Trophoblast cell (in vitro differentiated cells and primary cell): ENCODE data around the gene LRRC1.

Experiments
- DNase-seq, 2 donors: peaks; one replicate each; pipeline ENCODE4 v3.0.0-alpha.2; 2016
- H2AFZ ChIP-seq: 2 replicates; pipeline ENCODE4 v1.6.1; 2013; ENCODE audit warnings: low read length, moderate library complexity, mild to moderate bottlenecking; ENCODE audit not compliant: insufficient read depth, poor library complexity
- H2AK5ac ChIP-seq: 2 replicates; pipeline ENCODE4 v1.6.1; 2013; ENCODE audit warnings: mild to moderate bottlenecking, low read length
- H2BK120ac ChIP-seq: 2 replicates; pipeline ENCODE4 v1.6.1; 2013; ENCODE audit warnings: low read length, mild to moderate bottlenecking, moderate library complexity; ENCODE audit not compliant: insufficient read depth, poor library complexity
- H2BK12ac ChIP-seq: 2 replicates; pipeline ENCODE4 v1.6.1; 2013; ENCODE audit warnings: mild to moderate bottlenecking, low read length, moderate library complexity
- H2BK5ac ChIP-seq: 2 replicates; pipeline ENCODE4 v1.6.1; 2013; ENCODE audit warnings: low read length, low read depth, moderate library complexity, mild to moderate bottlenecking; ENCODE audit not compliant: poor library complexity
- H3K14ac ChIP-seq: 2 replicates; pipeline ENCODE4 v1.6.1; 2013; ENCODE audit warnings: mild to moderate bottlenecking, low read length
- H3K18ac ChIP-seq: 2 replicates; pipeline ENCODE4 v1.6.1; 2013; ENCODE audit warnings: mild to moderate bottlenecking, low read length
- H3K23ac ChIP-seq: 2 replicates; pipeline ENCODE4 v1.6.1; 2013; ENCODE audit warnings: low read length
- H3K27ac ChIP-seq: 2 replicates; pipeline ENCODE4 v1.5.1; 2013; ENCODE audit warnings: low read depth, mild to moderate bottlenecking, inconsistent platforms, low read length, moderate library complexity
- H3K27me3 ChIP-seq: 2 replicates; pipeline ENCODE4 v1.6.1; 2013; ENCODE audit warnings: inconsistent platforms, mild to moderate bottlenecking, low read length, moderate library complexity; ENCODE audit not compliant: insufficient read depth
- H3K36me3 ChIP-seq, 2 experiments: 1 replicate in 1 of 2; 2 replicates in 1 of 2; pipeline ENCODE4 v1.6.1; 2013; ENCODE audit warnings: low read length in 2 of 2, mild to moderate bottlenecking in 2 of 2, moderate library complexity in 1 of 2; ENCODE audit not compliant: insufficient read depth in 2 of 2, control insufficient read depth in 1 of 2
- H3K4ac ChIP-seq: 2 replicates; pipeline ENCODE4 v1.6.1; 2013; ENCODE audit warnings: low read depth, mild to moderate bottlenecking, low read length, moderate library complexity
- H3K4me1 ChIP-seq, 2 experiments: 1 replicate in 1 of 2; 2 replicates in 1 of 2; pipeline ENCODE4 v1.6.1; 2013; ENCODE audit warnings: low read length in 2 of 2, mild to moderate bottlenecking in 2 of 2, moderate library complexity in 1 of 2; ENCODE audit not compliant: insufficient read depth in 2 of 2, control insufficient read depth in 1 of 2
- H3K4me2 ChIP-seq: 2 replicates; pipeline ENCODE4 v1.6.1; 2013; ENCODE audit warnings: inconsistent platforms, mild to moderate bottlenecking, low read length, moderate library complexity
- H3K4me3 ChIP-seq: 2 replicates; pipeline ENCODE4 v1.5.1; 2013; ENCODE audit warnings: mild to moderate bottlenecking, low read depth, low read length, inconsistent platforms
- H3K79me1 ChIP-seq: one replicate; pipeline ENCODE4 v1.6.1; 2013; ENCODE audit warnings: low read length
- H3K79me2 ChIP-seq: 2 replicates; pipeline ENCODE4 v1.6.1; 2013; ENCODE audit warnings: low read length, mild to moderate bottlenecking; ENCODE audit not compliant: control insufficient read depth, insufficient read depth, poor library complexity
- H3K9ac ChIP-seq: 2 replicates; pipeline ENCODE4 v1.6.1; 2013; ENCODE audit warnings: mild to moderate bottlenecking, low read length
- H3K9me3 ChIP-seq: 2 replicates; pipeline ENCODE4 v1.6.1; 2013; ENCODE audit warnings: low read depth, mild to moderate bottlenecking, control low read depth, inconsistent platforms, low read length; ENCODE audit not compliant: insufficient read depth
- H4K12ac ChIP-seq: 2 replicates; pipeline ENCODE4 v1.6.1; 2013; ENCODE audit warnings: low read depth, mild to moderate bottlenecking, low read length, moderate library complexity
- H4K8ac ChIP-seq: 2 replicates; pipeline ENCODE4 v1.6.1; 2013; ENCODE audit warnings: low read depth, mild to moderate bottlenecking, low read length, moderate library complexity
- H4K91ac ChIP-seq: one replicate; pipeline ENCODE4 v1.6.1; 2013; ENCODE audit warnings: low read depth, mild to moderate bottlenecking, low read length, moderate library complexity
- WGBS: extraction: QIAGEN DNeasy Blood & Tissue Kit; methylation state at CpG from one replicate; pipeline ENCODE4 v1.1.7; 2013; ENCODE audit warnings: missing lambda C conversion rate; ENCODE audit not compliant: insufficient read length, insufficient coverage; ENCODE audit errors: extremely low coverage; 5-methylcytosine and 5-hydroxymethylcytosine counted together

Gene LRRC1

DNA sequence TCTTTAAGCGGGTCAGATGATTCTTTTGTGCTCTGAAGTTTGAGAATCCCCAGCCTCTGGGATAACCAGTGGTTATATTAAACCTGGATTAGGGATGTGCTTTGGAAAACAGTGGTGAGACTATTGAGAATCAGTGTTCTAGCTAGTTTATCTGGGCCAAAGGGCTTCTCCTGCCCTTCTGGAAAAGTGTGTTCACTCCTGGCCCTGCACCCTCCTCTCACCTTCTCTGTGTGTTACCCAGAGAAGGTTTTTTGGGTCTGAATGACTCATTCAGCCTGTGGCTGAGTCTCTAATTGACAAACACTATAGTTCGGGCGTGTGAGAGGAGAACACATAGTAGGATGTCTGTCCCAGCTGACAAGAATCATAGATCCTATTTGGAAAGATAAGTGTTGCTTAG is 66.7 kb downstream of the LRRC1 start:
- Histone ChIP-seq H3K79me2 (peaks cover 10% of the 10 kb centered on the region), H2AK5ac (no peak overlapping the region), H2BK120ac (peak overlapping the region; percentile 18), H3K23ac (no peak overlapping the region), H4K12ac (no peak overlapping the region), H2BK5ac (peak overlapping the region; percentile 67), H3K9me3 (no peaks in the 10 kb centered on the region), H3K27ac (peak overlapping the region; percentile 65), H3K27me3 (no peaks in the 10 kb centered on the region), H4K91ac (no peak overlapping the region), H2AFZ (no peak overlapping the region), H4K8ac (no peak overlapping the region), H3K36me3 (no peaks in the 10 kb centered on the region), H3K4me2 (no peak overlapping the region), H3K4ac (peak overlapping the region; percentile 23), H3K79me1 (peaks cover 37% of the 10 kb centered on the region), H3K14ac (no peak overlapping the region), H3K9ac (no peak overlapping the region), H3K4me3 (no peak overlapping the region), H3K4me1 (peaks cover 36 to 44% of the 10 kb centered on the region in 2 experiments), H2BK12ac (peak overlapping the region; percentile 51), H3K18ac (no peak overlapping the region)
- no CpG with 5 or more reads among the region's 3 CpGs for WGBS
- DNase-seq = no peak

DNA sequence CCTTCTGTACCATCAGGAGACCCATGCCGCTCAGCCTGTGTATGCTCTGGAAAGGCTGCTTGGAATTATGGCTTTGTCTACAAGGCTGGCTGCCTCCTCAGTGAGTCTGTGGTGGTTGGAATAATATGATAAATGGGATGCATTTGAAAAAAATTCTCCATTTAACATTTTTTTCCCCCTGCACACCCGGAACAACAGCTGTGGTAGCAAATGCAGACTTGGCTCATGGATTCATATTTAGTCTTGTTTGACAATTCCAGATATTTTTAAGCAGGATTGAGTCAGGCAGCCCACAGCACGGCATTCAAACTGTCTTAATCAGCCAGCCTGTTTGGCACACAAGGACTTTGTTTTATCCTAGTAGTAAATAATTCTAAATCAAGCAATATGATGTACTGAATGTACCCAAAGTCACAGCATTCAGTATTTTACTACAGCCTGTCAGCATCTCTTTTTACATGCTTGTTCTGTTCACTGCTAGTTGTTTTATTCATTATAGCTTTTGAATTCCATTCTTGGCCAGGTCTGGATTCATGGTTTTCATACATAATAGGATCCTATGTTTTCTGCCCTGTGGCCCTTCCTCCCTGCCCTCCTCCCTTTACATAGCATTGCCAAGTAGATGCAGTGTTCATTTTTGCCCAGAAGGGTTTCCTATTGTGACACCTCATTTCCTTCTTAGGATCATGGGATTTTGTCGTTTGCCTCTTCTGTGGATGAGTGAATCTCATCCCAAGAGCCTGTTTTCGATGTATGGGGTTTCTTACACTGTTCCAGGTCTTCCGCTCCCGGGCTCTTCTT is 68.1 kb downstream of the LRRC1 start:
- peak overlapping the region; percentile 31 for H3K4me2 ChIP-seq
- no peaks in the 10 kb centered on the region for H3K27me3 ChIP-seq
- no peak overlapping the region for H4K91ac ChIP-seq
- H4K8ac ChIP-seq = no peak overlapping the region
- no peak overlapping the region for H3K18ac ChIP-seq
- H3K27ac ChIP-seq = peak overlapping the region; percentile 66
- no peak overlapping the region for H4K12ac ChIP-seq
- no peak overlapping the region for H3K14ac ChIP-seq
- peak overlapping the region; percentile 28 for H3K4ac ChIP-seq
- H3K36me3 ChIP-seq = peaks cover 0 to 2% of the 10 kb centered on the region in 2 experiments
- peaks cover 32% of the 10 kb centered on the region for H3K79me1 ChIP-seq
- H2BK5ac ChIP-seq = peak overlapping the region; percentile 69
- peaks cover 14% of the 10 kb centered on the region for H3K79me2 ChIP-seq
- peak overlapping the region; percentile 6 for H2BK12ac ChIP-seq
- no peaks in the 10 kb centered on the region for H3K9me3 ChIP-seq
- no peak overlapping the region for H3K4me3 ChIP-seq
- H3K4me1 ChIP-seq = peaks cover 23 to 31% of the 10 kb centered on the region in 2 experiments
- no peak overlapping the region for H2AFZ ChIP-seq
- no peak for DNase-seq
- WGBS = no CpG with 5 or more reads among the region's 7 CpGs
- peak overlapping the region; percentile 42 for H2AK5ac ChIP-seq
- H3K9ac ChIP-seq = no peak overlapping the region
- H3K23ac ChIP-seq = no peak overlapping the region
- peak overlapping the region; percentile 15 for H2BK120ac ChIP-seq

DNA sequence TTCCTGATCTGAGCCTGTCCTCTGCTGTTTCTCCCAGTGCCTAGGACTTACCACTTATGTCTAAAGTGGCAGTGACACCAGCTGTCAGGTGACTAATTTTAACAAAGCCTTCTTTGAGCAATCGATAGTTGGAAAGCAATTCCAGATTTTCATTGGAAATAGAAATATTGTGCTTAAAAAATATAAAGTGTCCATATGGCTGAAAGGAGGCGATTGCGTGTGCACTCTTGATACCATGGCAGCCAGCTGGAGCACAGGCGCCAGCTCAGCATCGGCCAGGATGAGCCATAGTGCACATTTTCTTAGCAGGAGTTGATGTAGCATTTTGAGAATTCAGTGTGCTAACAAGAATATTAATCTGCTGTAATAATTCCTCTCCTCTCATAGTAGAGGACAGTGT is 70.0 kb downstream of the LRRC1 start:
- Histone ChIP-seq H2BK120ac (no peak overlapping the region), H3K79me2 (peaks cover 16% of the 10 kb centered on the region), H3K79me1 (peaks cover 42% of the 10 kb centered on the region), H3K4me2 (no peak overlapping the region), H3K14ac (no peak overlapping the region), H3K36me3 (peaks cover 0 to 2% of the 10 kb centered on the region in 2 experiments), H4K12ac (no peak overlapping the region), H3K4me3 (no peak overlapping the region), H2AK5ac (no peak overlapping the region), H4K91ac (peak overlapping the region; percentile 32), H3K18ac (no peak overlapping the region), H3K9me3 (no peaks in the 10 kb centered on the region), H2AFZ (no peak overlapping the region), H3K4ac (peak overlapping the region; percentile 16), H4K8ac (no peak overlapping the region), H3K9ac (no peak overlapping the region), H2BK5ac (peak overlapping the region; percentile 54), H3K4me1 (peaks cover 26 to 36% of the 10 kb centered on the region in 2 experiments), H3K27ac (peak overlapping the region; percentile 66), H3K23ac (no peak overlapping the region), H3K27me3 (no peaks in the 10 kb centered on the region), H2BK12ac (peak overlapping the region; percentile 84)
- WGBS = no CpG with 5 or more reads among the region's 5 CpGs
- DNase-seq = no peak

DNA sequence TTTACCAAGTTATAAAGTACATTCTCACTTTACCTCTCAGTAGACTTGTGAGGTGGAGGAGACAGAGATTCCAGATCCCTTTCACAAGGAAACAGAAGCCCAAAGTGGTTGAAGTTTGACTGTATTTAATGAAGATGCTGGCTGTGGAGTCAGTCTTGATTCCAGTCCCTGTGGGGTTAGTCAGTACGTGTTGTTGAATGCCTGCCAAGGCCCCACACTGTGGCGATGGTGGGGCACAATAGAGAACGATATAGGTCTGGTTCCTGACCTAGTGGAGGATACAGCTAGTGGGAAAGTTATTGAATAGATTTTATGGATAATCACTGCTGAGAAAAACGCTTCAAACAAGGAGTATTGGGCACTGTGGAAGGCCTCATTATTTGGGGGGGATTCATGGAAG is 71.4 kb downstream of the LRRC1 start:
- Histone ChIP-seq H3K18ac (no peak overlapping the region), H3K14ac (no peak overlapping the region), H3K79me2 (peaks cover 16% of the 10 kb centered on the region), H2AK5ac (no peak overlapping the region), H2AFZ (no peak overlapping the region), H2BK5ac (no peak overlapping the region), H3K4me3 (no peak overlapping the region), H4K12ac (no peak overlapping the region), H3K4me2 (no peak overlapping the region), H3K4ac (peak overlapping the region; percentile 30), H2BK12ac (peak overlapping the region; percentile 29), H3K27me3 (no peaks in the 10 kb centered on the region), H2BK120ac (peak overlapping the region; percentile 5), H4K8ac (no peak overlapping the region), H3K23ac (no peak overlapping the region), H4K91ac (peak overlapping the region; percentile 39), H3K4me1 (peaks cover 19 to 30% of the 10 kb centered on the region in 2 experiments), H3K27ac (no peak overlapping the region), H3K79me1 (peaks cover 38% of the 10 kb centered on the region), H3K9ac (no peak overlapping the region), H3K9me3 (no peaks in the 10 kb centered on the region), H3K36me3 (peaks cover 0 to 2% of the 10 kb centered on the region in 2 experiments)
- DNase-seq = no peak
- WGBS = no CpG with 5 or more reads among the region's 4 CpGs
